OCI-LY3 (cell line): Measurements from ENCODE around the gene MINDY3.

Source experiments
- H2AFZ ChIP-seq: fragments of 200-600, 300-600 bp; shearing (Covaris generic); 2 replicates; pipeline ENCODE4 v1.6.0; 2014; ENCODE audit warnings: antibody characterized with exemption, low read depth, low read length
- H3K27ac ChIP-seq: fragments of 200-600, 300-600 bp; sonication (generic); 2 replicates; pipeline ENCODE4 v1.5.1; 2014; ENCODE audit warnings: mild to moderate bottlenecking, low read length, moderate library complexity, mixed read lengths
- H3K27me3 ChIP-seq: fragments of 200-600, 300-600 bp; sonication (generic); 2 replicates; pipeline ENCODE4 v1.6.1; 2014; ENCODE audit warnings: low read depth, low read length, mixed read lengths
- H3K36me3 ChIP-seq: fragments of 200-600, 300-600 bp; sonication (generic); replicated peaks from 2 replicates; pipeline ENCODE3; 2014; ENCODE audit warnings: low read depth, low read length, mixed read lengths
- H3K4me1 ChIP-seq: fragments of 300-600, 200-600 bp; sonication (generic); 2 replicates; pipeline ENCODE4 v1.6.1; 2014; ENCODE audit warnings: low read length, mixed read lengths
- H3K4me2 ChIP-seq: fragments of 200-600, 300-600 bp; sonication (generic); 2 replicates; pipeline ENCODE4 v1.6.1; 2014; ENCODE audit warnings: low read length, mixed read lengths
- H3K4me3 ChIP-seq: fragments of 300-600, 200-600 bp; sonication (generic); 2 replicates; pipeline ENCODE4 v1.5.1; 2014; ENCODE audit warnings: antibody characterized with exemption, mild to moderate bottlenecking, low read length, moderate library complexity
- H3K79me2 ChIP-seq: fragments of 300-600, 200-600 bp; shearing (Covaris generic); 2 replicates; pipeline ENCODE4 v1.6.1; 2014; ENCODE audit warnings: mild to moderate bottlenecking, low read length, mixed read lengths
- H3K9ac ChIP-seq: fragments of 300-600, 200-600 bp; shearing (Covaris generic); 2 replicates; pipeline ENCODE4 v1.6.0; 2014; ENCODE audit warnings: mild to moderate bottlenecking, low read length, moderate library complexity
- H3K9me3 ChIP-seq: fragments of 200-600, 300-600 bp; shearing (Covaris generic); 2 replicates; pipeline ENCODE4 v1.6.1; 2014; ENCODE audit warnings: low read length, mixed read lengths; ENCODE audit not compliant: insufficient read depth
- H4K20me1 ChIP-seq: fragments of 200-600, 300-600 bp; sonication (generic); 2 replicates; pipeline ENCODE4 v1.6.1; 2016; ENCODE audit warnings: low read length, mixed read lengths; ENCODE audit not compliant: insufficient read depth
- EZH2phosphoT487 ChIP-seq: fragments of 200-600 bp; shearing (Covaris generic); IDR thresholded peaks from 2 replicates; pipeline ENCODE4 v1.6.1; 2018; ENCODE audit warnings: antibody characterized with exemption, mixed run types, low read depth
- TF ChIP-seq, protein P1 (sequence below): fragments of 200-600, 300-600 bp; sonication (generic); IDR thresholded peaks from 2 replicates; pipeline ENCODE4 v1.5.1; 2014; ENCODE audit warnings: antibody characterized with exemption, low read length, low read depth

Gene MINDY3

DNA sequence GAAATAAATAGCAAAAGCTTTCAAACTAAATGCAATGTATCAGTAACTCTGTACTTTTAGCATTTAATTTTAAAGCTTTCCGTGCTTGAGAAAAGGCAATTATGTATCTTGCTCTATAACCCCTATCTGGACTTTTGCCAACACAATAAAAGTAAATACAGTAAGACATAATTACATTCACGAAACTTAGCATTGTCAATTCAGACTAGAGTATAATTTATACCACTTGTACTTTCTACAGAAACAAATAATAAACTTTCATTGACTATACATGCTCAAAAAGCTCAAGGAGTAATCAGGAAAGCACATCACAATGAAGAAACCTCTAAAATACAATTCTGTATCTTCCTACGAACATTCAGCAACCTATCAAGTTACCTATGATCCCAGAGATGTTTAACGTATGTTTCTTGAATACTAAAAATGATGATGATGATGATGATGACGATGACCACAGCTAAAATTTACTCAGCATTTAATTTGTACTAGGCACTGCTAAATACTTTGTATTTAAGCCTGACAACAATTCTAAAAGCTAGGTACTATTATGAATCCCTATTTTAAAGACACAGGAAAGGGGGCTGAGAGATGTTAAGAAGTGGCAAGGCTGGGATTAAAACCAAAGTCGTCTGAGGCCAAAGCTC is 44.9 kb downstream of the MINDY3 start:
- Histone ChIP-seq H3K79me2 (no peaks in the 10 kb centered on the region), H3K4me1 (no peaks in the 10 kb centered on the region), H3K27ac (no peak overlapping the region), H2AFZ (no peak overlapping the region), H4K20me1 (no peaks in the 10 kb centered on the region), H3K36me3 (no peaks in the 10 kb centered on the region), H3K9ac (no peak overlapping the region), H3K4me2 (no peak overlapping the region), H3K27me3 (no peaks in the 10 kb centered on the region), H3K4me3 (no peak overlapping the region), H3K9me3 (no peaks in the 10 kb centered on the region)
- TF ChIP-seq, protein P1, sequence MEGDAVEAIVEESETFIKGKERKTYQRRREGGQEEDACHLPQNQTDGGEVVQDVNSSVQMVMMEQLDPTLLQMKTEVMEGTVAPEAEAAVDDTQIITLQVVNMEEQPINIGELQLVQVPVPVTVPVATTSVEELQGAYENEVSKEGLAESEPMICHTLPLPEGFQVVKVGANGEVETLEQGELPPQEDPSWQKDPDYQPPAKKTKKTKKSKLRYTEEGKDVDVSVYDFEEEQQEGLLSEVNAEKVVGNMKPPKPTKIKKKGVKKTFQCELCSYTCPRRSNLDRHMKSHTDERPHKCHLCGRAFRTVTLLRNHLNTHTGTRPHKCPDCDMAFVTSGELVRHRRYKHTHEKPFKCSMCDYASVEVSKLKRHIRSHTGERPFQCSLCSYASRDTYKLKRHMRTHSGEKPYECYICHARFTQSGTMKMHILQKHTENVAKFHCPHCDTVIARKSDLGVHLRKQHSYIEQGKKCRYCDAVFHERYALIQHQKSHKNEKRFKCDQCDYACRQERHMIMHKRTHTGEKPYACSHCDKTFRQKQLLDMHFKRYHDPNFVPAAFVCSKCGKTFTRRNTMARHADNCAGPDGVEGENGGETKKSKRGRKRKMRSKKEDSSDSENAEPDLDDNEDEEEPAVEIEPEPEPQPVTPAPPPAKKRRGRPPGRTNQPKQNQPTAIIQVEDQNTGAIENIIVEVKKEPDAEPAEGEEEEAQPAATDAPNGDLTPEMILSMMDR, result no peak
- TF ChIP-seq EZH2phosphoT487, result no peak

DNA sequence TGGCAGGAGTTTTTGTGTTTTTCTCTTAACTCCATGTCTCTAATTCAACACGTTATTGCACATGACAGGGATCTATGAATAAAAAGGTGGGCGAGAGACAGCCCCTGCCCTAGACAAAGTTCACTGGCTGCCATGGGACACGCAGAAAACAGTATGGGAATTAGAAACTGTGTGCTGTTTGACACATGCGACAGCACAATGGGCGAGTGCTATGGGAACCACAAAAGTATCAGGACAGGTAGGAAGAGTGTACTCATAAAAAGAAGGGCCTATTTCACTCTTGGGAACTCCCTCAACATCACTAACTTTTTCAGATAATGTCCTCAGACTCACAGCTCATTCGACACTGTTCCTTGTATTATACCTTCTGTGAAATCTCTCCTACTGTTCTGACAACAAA is 45.7 kb downstream of the MINDY3 start:
- no peaks in the 10 kb centered on the region for H3K4me1 ChIP-seq
- H3K79me2 ChIP-seq, result no peaks in the 10 kb centered on the region
- H2AFZ ChIP-seq, result no peak overlapping the region
- TF ChIP-seq, protein P1, result no peak
- no peak overlapping the region for H3K4me3 ChIP-seq
- no peak overlapping the region for H3K9ac ChIP-seq
- H3K9me3 ChIP-seq, result no peaks in the 10 kb centered on the region
- no peaks in the 10 kb centered on the region for H3K36me3 ChIP-seq
- H4K20me1 ChIP-seq, result no peaks in the 10 kb centered on the region
- H3K4me2 ChIP-seq, result no peak overlapping the region
- no peaks in the 10 kb centered on the region for H3K27me3 ChIP-seq
- no peak overlapping the region for H3K27ac ChIP-seq

DNA sequence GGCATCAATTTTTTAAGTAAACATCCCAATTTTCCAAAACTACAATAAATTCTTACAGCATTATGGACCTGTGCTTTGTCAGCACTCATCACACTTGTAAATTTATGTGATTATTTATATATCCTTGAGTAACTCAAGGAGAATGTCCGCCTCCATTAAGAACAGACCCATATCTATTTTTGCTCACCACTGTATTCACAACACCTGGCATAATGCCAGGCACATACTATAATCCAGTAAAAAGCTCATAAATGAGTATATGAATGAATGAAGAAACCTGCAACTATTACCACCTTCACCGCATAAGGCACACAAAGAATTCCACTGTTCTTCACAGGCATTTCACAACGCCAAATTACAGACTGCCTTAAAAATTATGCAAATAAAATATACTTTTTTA is 46.9 kb downstream of the MINDY3 start:
- Histone ChIP-seq H3K9me3 (no peaks in the 10 kb centered on the region), H2AFZ (no peak overlapping the region), H3K4me2 (no peak overlapping the region), H3K79me2 (no peaks in the 10 kb centered on the region), H3K4me3 (no peak overlapping the region), H3K9ac (no peak overlapping the region), H4K20me1 (no peaks in the 10 kb centered on the region), H3K4me1 (no peaks in the 10 kb centered on the region), H3K27ac (no peak overlapping the region), H3K27me3 (no peaks in the 10 kb centered on the region), H3K36me3 (no peaks in the 10 kb centered on the region)
- TF ChIP-seq, protein P1, result no peak
- TF ChIP-seq EZH2phosphoT487, result no peak

DNA sequence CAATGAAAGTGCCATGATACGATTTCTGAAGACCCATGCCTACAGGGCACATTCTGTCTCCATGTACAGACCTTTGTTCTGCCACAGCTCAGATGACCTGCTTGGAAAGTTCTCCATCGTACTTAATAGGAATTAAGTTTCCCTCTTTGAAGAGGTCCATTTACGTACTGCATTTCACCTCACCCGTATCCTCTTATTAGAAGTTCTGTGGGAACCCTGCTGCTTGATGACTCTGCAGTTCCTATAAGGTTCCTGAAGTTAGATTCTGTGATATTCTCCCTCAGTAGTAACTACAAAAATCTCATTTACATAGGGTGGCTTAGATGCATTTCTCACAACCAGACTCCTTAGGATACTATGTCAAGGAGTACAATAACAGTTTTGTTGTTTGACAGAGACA is 50.9 kb downstream of the MINDY3 start:
- H3K9me3 ChIP-seq, result no peaks in the 10 kb centered on the region
- H3K27ac ChIP-seq, result no peak overlapping the region
- H3K4me3 ChIP-seq, result no peak overlapping the region
- no peaks in the 10 kb centered on the region for H3K79me2 ChIP-seq
- H3K27me3 ChIP-seq, result no peaks in the 10 kb centered on the region
- no peaks in the 10 kb centered on the region for H3K36me3 ChIP-seq
- H2AFZ ChIP-seq, result no peak overlapping the region
- H3K4me2 ChIP-seq, result no peak overlapping the region
- no peaks in the 10 kb centered on the region for H3K4me1 ChIP-seq
- no peaks in the 10 kb centered on the region for H4K20me1 ChIP-seq
- no peak overlapping the region for H3K9ac ChIP-seq
- TF ChIP-seq EZH2phosphoT487, result no peak
- TF ChIP-seq, protein P1, result no peak
